Mammary epithelial cell (primary cell): Measurements from ENCODE around the gene AP2B1.

Experiments
- EZH2 ChIP-seq: IDR thresholded peaks from 2 replicates; pipeline ENCODE4 v1.6.1; 2012; ENCODE audit warnings: low read length, inconsistent platforms, borderline replicate concordance
- TF ChIP-seq, protein P1 (sequence below), 2 donors: IDR thresholded peaks in 1 of 2; conservative IDR thresholded peaks in 1 of 2; 2 replicates each; pipeline ENCODE4 v1.5.1; 2011 to 2012; ENCODE audit warnings: inconsistent platforms in 2 of 2, low read length in 2 of 2, mild to moderate bottlenecking in 2 of 2, control low read depth in 1 of 2, low read depth in 1 of 2; ENCODE audit not compliant: insufficient read depth in 1 of 2; ENCODE audit errors: extremely low read depth in 1 of 2

DNA sequence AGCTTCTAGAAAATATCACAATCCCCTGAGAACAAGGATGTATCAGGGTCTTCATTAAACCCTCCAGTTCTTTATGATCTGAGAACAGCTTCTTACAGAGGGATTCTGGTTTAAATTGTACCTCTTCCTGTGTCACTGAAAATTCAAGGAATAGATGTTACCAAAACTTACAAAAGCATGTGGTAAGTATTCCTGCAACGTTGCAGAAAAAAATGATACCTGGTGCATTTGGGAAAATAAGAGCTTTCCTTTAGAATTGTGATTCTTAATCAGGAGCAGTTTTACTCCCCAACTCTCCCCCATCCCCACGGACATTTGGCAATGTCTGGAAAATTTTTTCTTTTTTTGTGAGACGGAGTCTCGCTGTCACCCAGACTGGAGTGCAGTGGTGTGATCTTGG, 33.8 kb upstream of the AP2B1 start:
- TF ChIP-seq, protein P1, sequence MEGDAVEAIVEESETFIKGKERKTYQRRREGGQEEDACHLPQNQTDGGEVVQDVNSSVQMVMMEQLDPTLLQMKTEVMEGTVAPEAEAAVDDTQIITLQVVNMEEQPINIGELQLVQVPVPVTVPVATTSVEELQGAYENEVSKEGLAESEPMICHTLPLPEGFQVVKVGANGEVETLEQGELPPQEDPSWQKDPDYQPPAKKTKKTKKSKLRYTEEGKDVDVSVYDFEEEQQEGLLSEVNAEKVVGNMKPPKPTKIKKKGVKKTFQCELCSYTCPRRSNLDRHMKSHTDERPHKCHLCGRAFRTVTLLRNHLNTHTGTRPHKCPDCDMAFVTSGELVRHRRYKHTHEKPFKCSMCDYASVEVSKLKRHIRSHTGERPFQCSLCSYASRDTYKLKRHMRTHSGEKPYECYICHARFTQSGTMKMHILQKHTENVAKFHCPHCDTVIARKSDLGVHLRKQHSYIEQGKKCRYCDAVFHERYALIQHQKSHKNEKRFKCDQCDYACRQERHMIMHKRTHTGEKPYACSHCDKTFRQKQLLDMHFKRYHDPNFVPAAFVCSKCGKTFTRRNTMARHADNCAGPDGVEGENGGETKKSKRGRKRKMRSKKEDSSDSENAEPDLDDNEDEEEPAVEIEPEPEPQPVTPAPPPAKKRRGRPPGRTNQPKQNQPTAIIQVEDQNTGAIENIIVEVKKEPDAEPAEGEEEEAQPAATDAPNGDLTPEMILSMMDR (conservative IDR thresholded peaks at IDR 0.05 in 1 of 2, IDR thresholded peaks at IDR 0.05 in 1 of 2; ENCODE audit: extremely low read depth in 1 of 2, insufficient read depth in 1 of 2, low read depth in 1 of 2, low read length in 2 of 2): no peak
- no peak for TF ChIP-seq EZH2
